C4-2B (cell line): Measurements from ENCODE around the gene VPS13D.

Experiments used
- H3K27ac ChIP-seq: fragments of 450-650 bp; 2 replicates; pipeline ENCODE4 v1.5.1; 2017
- ZFX ChIP-seq: fragments of 450-650 bp; IDR thresholded peaks from 2 replicates; pipeline ENCODE4 v1.6.1; 2017
- TF ChIP-seq, protein P1 (sequence below): fragments of 450-650 bp; conservative IDR thresholded peaks from 2 replicates; pipeline ENCODE4 v1.5.1; 2017; ENCODE audit warnings: mild to moderate bottlenecking

VPS13D gene

DNA sequence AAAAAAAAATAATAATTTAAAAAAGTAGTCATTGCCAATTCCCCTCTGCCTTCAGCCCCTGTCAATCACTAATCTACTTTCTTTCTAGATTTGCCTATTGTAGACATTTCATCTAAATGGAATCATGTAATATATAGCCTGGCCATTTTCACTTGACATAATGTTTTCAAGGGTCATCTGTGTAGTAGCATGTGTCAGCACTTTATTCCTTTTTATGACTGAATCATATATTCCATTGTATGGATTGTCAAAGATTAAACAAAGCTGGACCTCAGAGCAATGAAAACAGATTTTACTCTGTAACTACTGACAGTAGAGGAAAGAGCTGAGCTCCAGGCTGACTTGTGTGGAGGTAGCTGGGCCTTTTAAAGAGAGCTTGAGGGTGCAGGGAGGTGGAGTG, 15.9 kb downstream of the VPS13D start:
- H3K27ac ChIP-seq, result no peak overlapping the region
- TF ChIP-seq ZFX, result no peak
- TF ChIP-seq, protein P1, sequence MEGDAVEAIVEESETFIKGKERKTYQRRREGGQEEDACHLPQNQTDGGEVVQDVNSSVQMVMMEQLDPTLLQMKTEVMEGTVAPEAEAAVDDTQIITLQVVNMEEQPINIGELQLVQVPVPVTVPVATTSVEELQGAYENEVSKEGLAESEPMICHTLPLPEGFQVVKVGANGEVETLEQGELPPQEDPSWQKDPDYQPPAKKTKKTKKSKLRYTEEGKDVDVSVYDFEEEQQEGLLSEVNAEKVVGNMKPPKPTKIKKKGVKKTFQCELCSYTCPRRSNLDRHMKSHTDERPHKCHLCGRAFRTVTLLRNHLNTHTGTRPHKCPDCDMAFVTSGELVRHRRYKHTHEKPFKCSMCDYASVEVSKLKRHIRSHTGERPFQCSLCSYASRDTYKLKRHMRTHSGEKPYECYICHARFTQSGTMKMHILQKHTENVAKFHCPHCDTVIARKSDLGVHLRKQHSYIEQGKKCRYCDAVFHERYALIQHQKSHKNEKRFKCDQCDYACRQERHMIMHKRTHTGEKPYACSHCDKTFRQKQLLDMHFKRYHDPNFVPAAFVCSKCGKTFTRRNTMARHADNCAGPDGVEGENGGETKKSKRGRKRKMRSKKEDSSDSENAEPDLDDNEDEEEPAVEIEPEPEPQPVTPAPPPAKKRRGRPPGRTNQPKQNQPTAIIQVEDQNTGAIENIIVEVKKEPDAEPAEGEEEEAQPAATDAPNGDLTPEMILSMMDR, result no peak

DNA sequence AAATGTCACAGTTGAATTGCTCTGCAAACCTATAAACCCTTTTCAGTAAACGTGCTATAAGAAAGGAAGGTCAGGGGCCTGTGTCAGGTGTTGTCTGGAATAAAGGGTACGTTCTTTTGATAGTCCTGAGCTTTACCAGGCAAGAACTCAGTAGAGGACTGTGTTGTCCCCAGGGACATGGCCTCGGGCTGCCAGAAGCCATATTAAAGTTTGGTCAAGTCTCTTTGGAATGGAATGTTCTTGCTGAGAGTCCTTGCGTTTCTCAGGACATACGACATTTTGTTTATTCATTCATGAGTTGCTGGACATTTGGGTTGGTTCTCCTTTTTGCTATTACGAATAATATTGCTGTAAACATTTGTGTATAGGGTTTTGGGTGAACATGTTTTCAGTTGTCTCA, 16.8 kb downstream of the VPS13D start:
- no peak overlapping the region for H3K27ac ChIP-seq
- TF ChIP-seq ZFX, result no peak
- TF ChIP-seq, protein P1, result no peak

GRCh38 chr1:12249181-12249580, 19.4 kb downstream of the VPS13D start:
- no peak overlapping the region for H3K27ac ChIP-seq
- TF ChIP-seq, protein P1, result no peak
- no peak for TF ChIP-seq ZFX

DNA sequence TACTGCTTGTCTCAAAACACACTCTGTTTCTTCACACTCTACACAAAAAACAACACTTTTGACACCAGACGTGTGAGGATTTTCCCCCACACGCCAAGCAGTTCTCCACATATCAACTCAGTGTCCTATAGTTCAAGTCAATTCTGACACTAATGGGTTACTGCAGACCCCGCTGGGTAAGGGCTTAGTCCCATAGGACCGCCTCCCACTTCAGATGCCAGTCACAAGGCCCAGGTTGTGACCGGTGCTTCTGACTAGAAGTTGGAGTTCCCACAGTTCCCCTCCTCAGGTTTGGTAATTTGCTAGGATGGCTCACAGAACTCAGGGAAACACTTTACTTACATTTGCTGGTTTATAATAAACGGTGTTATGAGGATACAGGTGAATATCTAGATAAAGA, 19.9 kb downstream of the VPS13D start:
- H3K27ac ChIP-seq, result no peak overlapping the region

DNA sequence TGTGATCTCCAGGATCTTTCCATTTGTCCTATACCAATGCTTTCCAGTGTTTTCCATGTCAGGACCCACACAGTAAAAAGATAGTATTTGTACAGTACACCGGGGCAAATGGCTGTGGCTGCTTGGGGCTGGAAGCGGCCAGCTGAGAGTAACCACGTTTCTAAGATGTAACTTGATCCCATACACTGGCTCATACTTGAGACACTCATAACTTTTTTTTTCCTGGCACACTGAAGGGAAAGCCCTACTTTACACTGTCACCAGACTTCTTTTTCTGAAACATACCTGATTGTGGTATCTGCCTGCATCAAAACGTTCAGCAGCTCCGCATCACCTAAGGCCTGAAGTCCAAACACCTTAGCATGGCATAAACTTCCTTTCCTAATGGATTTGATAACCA, 21.6 kb downstream of the VPS13D start:
- no peak overlapping the region for H3K27ac ChIP-seq
- TF ChIP-seq, protein P1, result no peak
- TF ChIP-seq ZFX, result no peak

More for the DNA sequence above, 19.9 kb downstream of the VPS13D start:
- TF ChIP-seq, protein P1, result no peak
- no peak for TF ChIP-seq ZFX

- TF ChIP-seq, protein P1, result no peak
- TF ChIP-seq ZFX, result no peak
- H3K27ac ChIP-seq, result no peak overlapping the region
These were observed 26.1 kb downstream of the VPS13D start for GRCh38 chr1:12255913-12256312.

- no peak overlapping the region for H3K27ac ChIP-seq
- TF ChIP-seq ZFX, result no peak
- TF ChIP-seq, protein P1, result no peak
These were observed 28.4 kb downstream of the VPS13D start for GRCh38 chr1:12258272-12258671.
